GM19043 (cell line): ENCODE measurements around the gene NACAD.
"Not testable (repeated sequence)": the region's sequence is repeated elsewhere in the genome, so short reads cannot be mapped to it uniquely, and the experiment has no call there.

Source experiments
- ATAC-seq: cut with Tn5 transposase; IDR thresholded peaks from one replicate; pipeline ENCODE4 v1.9.1; 2021; ENCODE audit warnings: low read depth; ENCODE audit not compliant: unreplicated experiment

NACAD gene

DNA sequence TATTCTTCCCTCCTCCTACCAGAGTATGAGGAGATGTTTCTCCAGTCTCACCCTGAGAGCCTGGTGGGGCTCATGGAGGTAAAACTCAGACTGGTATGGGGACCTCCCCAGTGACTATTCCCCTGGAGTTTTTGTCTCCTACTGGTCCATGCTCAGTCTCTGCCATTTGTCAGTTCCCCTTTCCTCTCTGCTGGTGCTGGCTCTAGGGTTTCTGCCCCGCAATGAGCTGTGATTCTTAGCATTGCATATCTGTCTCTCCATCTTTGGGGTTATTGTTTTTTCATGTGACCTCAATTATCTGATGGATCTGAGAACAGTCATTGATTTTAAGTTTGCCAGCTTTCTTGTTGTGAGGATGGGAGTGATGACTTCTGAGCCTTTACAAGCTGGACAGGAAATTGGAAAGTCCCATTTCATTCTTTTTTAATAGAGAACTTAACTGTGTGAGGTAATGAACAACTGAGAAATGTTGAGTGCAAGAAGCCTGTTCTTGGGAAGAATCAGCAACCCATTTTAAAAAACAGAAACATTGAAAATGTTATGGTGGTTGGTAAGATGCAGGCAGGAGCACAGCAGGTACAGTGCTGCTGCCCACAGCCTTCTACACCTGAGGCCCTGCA is 26.9 kb downstream of the NACAD start:
- ATAC-seq, result no peak

DNA sequence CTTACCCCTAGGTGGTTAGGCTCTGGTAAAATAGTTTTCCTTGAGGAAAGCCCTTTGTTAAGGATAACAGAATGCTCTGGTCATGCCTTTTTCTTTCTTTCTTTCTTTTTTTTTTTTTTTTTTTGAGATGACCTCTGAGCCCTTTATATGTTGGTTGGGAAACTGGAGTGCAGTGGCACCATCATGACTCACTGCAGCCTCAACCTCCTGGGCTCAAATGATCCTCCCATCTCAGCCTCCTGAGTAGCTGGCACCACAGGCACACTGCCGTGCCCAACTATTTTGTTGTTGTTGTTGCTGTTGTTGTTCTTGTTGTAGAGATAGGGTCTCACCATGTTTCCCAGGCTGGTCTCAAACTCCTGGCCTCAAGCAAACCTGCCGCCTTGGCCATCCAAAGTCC is 27.4 kb downstream of the NACAD start:
- no peak for ATAC-seq

DNA sequence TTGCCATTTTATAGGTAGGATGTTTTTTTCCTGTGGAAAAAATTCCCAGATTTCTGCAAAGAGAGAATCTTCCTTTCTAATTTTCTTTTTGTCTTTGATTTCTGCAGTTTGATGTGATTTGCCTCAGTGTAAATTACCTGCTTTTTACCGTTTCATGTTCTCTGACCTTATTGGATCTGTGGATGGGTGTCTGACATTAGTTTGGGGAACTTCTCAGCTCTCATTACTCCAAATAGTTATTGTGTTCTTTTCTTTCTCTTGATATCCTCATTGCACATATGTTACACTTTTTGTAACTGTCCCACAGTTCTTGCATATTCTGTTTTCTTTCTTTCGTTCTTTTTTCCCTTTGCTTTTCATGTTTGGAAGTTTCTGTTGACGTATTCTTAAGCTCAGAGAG is 28.5 kb downstream of the NACAD start:
- ATAC-seq, result no peak

DNA sequence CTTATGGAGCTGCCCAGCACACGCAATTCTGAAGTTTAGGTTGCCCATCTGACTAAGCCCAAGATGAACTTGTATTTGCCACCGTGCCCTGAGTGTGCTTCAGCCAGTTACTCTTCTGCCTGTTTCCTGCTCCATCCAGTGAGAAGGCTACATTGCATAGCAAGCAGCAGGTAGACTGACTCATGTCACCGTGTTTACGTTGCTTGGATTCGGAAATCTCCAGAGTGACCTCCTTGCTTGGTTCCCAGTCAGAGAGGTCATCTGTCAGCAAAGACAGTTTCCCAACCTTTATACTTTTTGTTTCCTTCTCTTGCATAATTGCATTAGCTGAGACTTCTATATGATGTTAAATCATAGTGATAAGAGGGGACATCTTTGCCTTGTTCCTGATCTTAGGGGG is 30.9 kb downstream of the NACAD start:
- ATAC-seq, result no peak

DNA sequence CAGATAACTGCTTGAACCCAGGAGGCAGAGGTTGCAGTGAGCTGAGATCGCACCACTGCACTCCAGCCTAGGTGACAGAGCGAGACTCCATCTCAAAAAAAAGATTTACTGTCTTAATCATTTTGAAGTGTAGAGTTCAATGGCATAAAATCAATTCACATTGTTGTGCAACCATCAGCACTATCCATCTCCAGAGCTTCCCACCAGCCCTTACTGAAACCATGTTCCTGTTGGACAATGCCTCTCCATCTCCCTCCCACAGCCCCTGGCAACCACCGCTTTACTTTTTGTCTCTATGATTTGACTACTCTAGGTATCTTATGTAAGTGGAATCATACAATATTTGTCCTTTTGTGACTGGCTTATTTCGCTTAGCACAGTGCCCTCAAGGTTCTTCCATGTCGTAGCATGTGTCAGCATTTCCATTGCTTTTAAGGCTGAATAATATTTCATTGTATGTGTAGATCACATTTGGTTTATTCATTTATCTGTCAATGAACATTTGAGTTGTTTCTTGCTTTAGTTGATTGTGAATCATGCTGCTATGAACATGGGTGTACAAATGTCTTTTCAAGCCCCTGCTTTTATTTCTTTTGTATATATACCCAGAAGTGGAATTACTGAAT is 33.1 kb downstream of the NACAD start:
- no peak for ATAC-seq

DNA sequence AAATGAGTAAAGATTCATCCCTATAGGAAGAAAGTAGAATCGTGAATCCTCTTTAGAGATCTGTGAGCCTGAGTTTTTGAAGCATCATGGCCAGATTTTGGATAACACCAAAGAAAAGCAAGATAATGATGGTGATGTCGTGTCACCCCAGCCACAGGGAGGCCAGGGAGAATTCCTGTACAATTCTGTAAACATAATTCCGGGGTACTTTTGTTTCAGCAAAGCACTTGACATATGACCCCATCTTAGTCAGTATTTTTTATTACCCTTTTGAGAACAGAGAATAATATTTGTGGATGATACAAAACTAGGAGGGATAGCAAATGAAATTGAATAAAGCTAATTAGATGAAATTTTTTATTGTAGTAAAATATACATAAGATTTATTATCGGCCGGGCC is 33.8 kb downstream of the NACAD start:
- ATAC-seq, result no peak

DNA sequence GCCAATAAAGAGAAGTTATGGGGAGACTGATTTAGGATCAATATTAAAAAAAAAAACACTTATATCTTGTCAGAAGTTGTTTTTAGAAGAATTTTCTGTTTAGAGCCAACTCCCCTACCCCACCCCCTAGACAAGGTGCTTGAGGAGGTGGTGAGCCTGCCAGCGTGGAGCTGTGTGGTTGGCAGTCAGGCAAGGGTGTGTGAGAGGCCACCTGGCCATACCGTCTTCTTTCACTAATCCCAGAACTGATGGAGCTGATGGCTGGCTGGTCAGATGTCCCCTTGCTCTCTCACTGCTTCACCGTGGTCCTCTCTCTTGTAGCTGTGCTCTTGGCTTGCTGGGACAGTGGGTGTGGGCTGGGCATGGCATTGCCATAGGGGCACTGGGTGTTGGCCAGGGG is 34.3 kb downstream of the NACAD start:
- no peak for ATAC-seq

DNA sequence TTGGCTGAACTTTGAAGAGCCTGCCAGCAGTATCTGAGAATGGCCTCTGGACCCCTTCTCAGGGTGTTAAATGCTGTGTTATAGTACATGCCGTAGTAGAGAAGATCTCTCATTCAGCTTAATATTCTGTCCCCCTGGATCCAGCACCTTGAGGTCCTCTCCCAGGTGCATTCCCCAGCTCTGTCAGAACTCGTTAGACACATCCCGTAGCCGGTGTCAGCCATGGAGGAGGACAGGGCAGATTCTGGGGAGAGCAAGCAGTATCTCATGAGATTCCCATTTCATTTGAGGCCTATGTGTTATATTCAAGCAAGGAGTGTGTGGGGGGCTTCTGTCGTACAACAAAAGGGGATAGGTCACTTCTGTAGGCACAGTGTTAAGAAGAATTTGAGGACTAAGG is 34.8 kb downstream of the NACAD start:
- ATAC-seq, result no peak

DNA sequence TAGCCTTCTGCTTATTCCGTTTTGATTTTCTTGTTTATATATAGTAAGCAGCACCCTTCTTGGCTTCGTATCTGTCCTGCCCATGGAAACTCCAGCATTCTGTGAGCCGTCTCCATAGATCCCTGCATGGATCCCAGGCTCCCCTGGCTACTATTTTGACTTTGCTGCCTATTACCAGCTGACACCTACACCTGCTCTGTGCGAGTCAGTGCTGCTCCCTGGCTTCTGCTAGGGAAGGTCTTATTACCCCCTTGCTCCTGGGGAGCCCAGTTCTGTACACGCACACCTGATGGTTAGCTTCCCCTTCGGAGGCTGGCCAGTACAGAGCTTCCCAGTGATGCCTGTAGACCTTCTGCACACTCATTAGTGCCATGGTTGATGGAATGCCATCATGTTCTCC is 35.4 kb downstream of the NACAD start:
- ATAC-seq, result no peak

DNA sequence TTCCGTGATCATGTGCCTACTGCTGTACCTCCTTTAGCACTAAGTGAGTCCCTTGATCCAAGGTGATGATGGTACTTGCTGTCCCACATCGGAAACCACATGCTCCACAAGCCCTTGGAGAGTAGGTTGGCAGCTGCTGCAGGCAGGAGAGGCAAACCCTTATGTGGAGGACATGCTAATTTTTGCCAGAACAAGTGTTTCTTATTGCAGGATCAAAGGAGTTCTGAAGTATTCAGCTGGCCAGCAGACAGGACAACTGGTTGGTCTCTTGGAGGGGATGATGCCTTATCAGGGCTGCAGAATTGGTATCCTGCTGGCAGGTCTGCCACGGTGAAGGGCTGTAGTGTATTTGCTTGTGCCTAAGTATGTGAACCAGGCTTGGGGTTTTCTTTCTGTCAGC is 36.8 kb downstream of the NACAD start:
- no peak for ATAC-seq

DNA sequence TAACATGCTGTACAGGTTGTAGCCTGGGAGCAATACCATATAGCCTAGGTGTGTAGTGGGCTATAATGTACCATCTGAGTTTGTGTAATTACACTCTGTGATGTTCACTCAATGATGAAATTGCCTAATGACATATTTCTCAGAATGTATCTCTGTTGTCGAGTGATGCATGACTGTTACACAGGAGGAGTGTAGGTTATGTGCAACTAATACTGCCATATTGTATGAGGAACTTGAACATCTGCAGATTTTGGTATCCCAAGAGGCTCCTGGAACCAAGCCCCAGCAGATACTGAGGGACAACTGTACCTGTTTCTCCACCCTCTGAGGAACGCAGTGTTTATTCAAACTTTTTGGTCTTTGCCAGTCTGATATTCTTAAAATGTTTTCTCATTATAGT is 38.6 kb downstream of the NACAD start:
- no peak for ATAC-seq

DNA sequence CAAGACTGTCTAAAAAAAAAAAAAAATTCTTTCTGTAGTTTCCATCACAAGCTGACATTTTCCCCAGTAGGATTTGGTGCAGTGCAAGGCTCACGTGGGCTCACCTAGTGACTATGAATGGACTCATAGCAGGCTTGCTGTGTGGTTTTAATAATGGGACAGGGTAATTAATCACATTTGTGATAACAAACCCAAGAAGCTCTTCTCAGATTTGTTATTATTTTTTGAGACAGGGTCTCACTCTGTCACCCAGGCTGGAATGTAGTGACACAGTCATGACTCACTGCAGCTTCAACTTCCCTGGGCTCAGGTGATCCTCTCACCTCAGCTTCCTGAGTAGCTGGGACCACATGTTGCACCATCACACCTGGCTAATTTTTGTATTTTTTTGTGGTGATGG is 40.0 kb downstream of the NACAD start:
- ATAC-seq, result no peak

DNA sequence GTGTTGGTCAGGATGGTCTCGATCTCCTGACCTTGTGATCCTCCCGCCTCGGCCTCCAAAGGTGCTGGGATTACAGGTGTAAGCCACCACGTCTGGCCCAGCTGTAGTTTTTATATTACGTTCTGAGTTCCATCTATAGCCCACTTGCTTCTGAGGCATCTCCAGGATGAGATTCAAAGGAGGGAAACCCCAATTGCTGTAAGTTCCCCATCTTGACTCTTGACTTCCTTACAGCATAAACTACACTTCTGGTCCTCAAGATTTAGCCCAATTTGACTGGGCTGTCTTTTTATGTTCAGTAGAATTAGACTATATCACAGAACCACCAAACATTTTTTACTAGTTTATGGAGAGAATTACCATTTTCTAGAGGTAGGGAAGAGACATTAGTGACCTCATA is 44.4 kb downstream of the NACAD start:
- ATAC-seq, result no peak

DNA sequence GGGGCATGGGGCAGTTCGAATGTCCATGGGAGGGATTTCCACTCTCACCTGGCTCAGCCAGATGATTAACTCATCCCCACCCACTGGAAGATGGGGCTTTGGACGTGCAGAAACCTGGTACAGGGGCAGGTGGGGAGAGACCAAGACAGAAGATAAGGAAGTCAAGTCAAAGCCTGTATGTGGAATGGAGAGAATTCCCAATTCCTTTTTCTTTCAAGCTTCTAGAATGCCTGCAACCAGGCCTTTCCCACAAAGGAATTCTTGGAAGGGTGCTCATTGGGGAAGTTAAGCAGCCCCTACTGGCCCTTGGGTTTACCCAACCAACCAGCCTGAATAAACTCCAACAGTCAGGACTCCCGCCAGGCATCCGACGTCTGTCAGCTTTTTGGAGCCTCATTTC is 49.7 kb downstream of the NACAD start:
- no peak for ATAC-seq

DNA sequence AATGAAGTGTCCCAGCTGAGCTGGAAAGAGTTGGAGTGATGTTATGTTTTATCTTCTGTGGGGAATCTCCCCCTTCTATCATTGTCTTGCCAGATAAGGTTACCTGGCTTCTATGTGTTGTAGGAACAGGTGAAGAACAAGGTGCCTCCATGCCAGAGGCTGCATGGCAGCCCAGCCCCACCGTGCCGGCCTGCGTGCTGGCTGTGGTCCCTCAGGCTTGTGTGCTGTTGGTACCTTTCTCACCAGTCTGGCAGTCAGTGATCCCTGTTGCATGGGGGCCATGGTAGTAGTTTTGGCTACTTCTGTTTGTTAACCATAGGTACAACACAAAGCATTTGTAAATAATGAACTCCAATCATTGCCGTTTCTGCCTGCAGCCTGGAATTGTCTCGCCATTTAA is 50.9 kb downstream of the NACAD start:
- ATAC-seq, result no peak

DNA sequence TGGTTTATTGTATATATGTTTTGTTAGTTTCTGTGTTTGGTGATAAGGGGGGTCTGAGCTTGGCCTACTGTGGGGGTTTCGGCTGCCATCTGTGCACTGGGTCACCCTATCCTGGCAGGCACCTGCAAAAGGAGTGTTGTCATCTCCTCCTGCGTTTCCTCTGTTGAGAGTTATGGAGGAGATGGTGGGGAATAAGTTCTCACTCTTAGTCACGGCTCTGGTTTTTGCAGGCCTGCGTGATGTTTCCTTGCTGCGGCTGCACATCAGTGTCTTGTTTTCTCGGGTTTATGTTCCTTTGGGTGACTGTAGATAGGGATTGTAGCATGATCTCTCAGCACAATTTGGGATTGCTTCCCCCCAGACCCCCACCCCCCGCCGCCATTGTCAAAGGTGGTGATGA is 52.0 kb downstream of the NACAD start:
- ATAC-seq, result no peak

DNA sequence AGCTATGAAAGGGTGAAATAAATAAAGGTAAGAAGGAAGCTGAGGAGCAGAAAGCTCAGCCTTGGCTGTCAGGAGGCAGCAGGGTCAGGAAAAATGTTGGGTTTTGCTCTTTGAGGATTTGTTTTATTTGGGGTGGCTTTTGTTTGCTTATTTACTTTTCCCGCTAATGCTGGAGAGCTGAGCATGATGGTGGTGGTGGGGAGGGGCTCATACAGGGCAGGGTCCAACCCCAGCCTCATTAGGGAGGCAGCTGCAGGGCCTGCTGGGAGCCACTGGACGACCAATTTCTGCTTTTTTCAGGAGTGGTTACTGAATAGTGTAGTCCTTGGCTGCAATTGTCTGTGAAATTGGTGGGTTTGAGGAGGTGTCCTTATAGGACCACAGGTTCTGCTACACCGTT is 52.5 kb downstream of the NACAD start:
- no peak for ATAC-seq

DNA sequence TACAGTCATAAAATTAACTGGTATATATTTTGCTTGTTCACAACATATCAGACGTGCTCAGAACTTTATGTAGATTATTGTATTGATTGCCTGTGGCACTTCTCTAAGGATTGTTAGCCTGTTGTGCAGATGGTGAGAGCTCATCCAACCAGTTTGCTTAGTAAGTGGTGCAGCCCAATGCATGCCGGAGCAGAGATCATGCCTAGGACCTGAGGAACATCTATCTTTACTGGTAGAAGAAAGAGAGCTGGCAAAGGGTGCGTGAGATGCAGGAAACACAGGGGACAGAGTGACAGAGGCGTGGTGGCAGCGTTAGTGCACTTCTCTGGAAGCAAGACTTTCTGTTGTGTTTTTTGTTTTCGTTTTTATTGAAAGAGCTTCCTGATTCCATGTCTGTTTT is 52.9 kb downstream of the NACAD start:
- no peak for ATAC-seq

DNA sequence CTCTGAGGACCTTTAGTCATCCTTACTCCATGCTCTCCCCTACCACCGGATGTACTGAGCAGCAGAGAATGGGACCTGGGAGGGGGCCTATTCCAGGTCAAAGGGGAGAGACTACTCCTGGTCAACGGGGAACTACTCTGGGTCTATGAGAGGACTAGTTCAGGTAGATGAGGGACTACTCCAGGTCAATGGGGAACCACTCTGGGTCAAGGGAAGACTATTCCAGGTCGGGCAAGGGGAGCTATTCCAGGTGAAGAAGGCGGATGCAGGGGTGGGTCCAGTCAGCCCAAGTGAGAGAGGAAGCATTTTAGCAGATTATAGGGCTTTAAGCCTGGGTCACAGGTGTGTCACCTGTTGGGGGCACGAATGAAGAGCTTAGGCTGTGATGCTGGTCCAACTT is 53.4 kb downstream of the NACAD start:
- ATAC-seq, result no peak

DNA sequence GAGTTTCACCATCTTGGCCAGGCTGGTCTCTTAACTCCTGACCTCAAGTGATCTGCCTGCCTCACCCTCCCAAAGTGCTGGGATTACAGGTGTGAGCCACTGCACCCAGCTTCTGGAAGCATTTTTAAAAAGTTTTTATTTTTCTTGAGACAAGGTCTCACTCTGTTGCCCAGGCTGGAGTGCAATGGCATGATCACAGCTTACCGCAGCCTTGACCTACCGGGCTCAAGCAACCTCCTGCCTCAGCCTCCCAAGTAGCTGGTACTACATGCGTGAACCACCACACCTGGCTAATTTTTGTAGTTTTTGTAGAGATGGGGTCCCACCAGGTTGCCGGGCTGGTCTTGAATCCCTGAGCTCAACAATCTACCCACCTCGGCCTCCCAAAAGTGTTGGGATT is 54.1 kb downstream of the NACAD start:
- ATAC-seq, result not testable (repeated sequence)

DNA sequence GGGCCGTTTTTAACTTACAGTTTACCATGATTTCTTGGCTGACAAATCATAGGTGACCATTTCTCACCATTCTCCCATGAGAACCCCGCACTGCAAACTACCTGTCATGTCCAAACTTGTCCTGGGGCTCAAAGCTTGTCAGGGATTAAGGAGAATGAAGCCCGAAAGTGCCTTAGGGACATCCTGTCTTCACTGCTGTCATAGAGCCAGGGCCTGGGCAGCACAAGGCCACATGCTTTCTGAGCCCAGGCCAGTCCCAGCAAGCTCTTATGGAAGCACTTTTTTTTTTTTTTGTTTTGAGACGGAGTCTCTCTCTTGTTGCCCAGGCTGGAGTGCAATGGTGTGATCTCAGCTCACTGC is 54.9 kb downstream of the NACAD start:
- ATAC-seq, result no peak

DNA sequence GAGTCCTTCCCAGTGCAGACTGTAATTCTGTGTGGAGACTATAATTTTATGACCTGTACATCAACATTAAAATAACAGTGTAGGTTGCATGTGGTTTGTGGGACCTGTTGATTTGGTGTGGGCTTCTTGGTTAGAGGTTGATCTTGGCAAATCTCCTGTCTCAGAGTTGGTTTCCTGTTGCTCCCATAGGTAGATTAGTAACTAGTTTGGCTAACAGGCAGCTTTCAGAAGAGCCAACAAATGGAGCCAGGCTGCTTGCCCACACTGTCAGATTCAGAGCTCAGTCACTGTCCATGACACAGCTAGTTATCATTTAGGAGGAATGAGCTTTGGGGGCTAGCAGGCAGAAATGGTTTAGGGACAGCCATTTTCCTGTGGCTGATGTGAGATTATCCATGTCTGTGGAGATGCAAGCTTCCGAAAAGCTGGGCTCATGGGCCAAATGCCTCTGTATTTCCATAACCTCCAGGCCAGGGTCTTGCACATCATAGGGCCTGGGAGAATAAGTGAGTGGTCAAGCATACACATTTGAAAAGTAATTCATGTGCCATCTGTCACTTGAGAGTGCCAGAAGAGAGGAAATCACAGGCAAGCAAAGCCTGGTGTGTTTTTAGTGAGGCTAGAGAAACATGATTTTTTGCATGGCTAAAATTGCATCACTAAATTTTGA is 55.4 kb downstream of the NACAD start:
- ATAC-seq, result no peak
